CD14-positive monocyte (primary cell): ENCODE data around the gene TICRR. TPM values are rescaled to one million over a fixed set of nuclear protein-coding genes. Genes with fewer than 3 reads are reported as not detected.

Experiments
- DNase-seq, 3 donors: peaks; one replicate each; pipeline ENCODE4 v3.0.0-alpha.2; 2011 to 2022
- H2AFZ ChIP-seq: 2 replicates; pipeline ENCODE4 v1.6.0; 2012; ENCODE audit warnings: mild to moderate bottlenecking, low read depth, low read length, inconsistent platforms; ENCODE audit not compliant: insufficient read depth, poor library complexity, severe bottlenecking
- H3K27ac ChIP-seq, 2 donors: 1 replicate in 1 of 2; 2 replicates in 1 of 2; pipeline ENCODE4 v1.5.1; 2012 to 2013; ENCODE audit warnings: low read length in 2 of 2, control low read depth in 1 of 2, inconsistent platforms in 1 of 2, low read depth in 1 of 2, mild to moderate bottlenecking in 1 of 2
- H3K27me3 ChIP-seq, 2 donors: one replicate each; pipeline versions ENCODE4 v1.6.0 to v1.6.1; 2011 to 2013; ENCODE audit warnings: low read length in 2 of 2; ENCODE audit not compliant: control insufficient read depth in 2 of 2, insufficient read depth in 2 of 2
- H3K36me3 ChIP-seq, 2 donors: replicated peaks in 1 of 2; 1 replicate in 1 of 2; 2 replicates in 1 of 2; pipeline versions ENCODE4 v1.5.1 to v1.6.1; 2012 to 2013; ENCODE audit warnings: low read length in 2 of 2, control low read depth in 1 of 2, inconsistent platforms in 1 of 2, mild to moderate bottlenecking in 1 of 2; ENCODE audit not compliant: insufficient read depth in 2 of 2, control insufficient read depth in 1 of 2
- H3K4me1 ChIP-seq, 2 donors: 1 replicate in 1 of 2; 2 replicates in 1 of 2; pipeline versions ENCODE4 v1.5.1 to v1.6.1; 2012 to 2013; ENCODE audit warnings: low read length in 2 of 2, control low read depth in 1 of 2, inconsistent platforms in 1 of 2, mild to moderate bottlenecking in 1 of 2, moderate library complexity in 1 of 2; ENCODE audit not compliant: insufficient read depth in 2 of 2, control insufficient read depth in 1 of 2
- H3K4me2 ChIP-seq: replicated peaks from 2 replicates; pipeline ENCODE3; 2012; ENCODE audit warnings: low read length, moderate library complexity, mild to moderate bottlenecking; ENCODE audit not compliant: poor library complexity, severe bottlenecking; ENCODE audit errors: extremely low read depth
- H3K4me3 ChIP-seq, 3 experiments: fragments of 200-600 bp in 1 of 3; sonication (generic) in 1 of 3; replicated peaks in 1 of 3; 1 replicate in 2 of 3; 2 replicates in 1 of 3; pipeline ENCODE4 v1.5.1; 2011 to 2013; ENCODE audit warnings: low read length in 3 of 3, mild to moderate bottlenecking in 3 of 3, control low read depth in 2 of 3, low read depth in 2 of 3, inconsistent platforms in 1 of 3, moderate library complexity in 1 of 3
- H3K79me2 ChIP-seq: 2 replicates; pipeline ENCODE4 v1.6.0; 2012; ENCODE audit warnings: mild to moderate bottlenecking, control low read depth, inconsistent platforms, low read length, moderate library complexity; ENCODE audit not compliant: insufficient read depth
- H3K9ac ChIP-seq: 2 replicates; pipeline ENCODE4 v1.6.0; 2017; ENCODE audit warnings: low read length, mild to moderate bottlenecking; ENCODE audit not compliant: insufficient read depth, poor library complexity, severe bottlenecking
- H3K9me3 ChIP-seq, 2 donors: replicated peaks in 1 of 2; 1 replicate in 1 of 2; 2 replicates in 1 of 2; pipeline versions ENCODE4 v1.5.1 to v1.6.1; 2012 to 2013; ENCODE audit warnings: low read length in 2 of 2, control low read depth in 1 of 2; ENCODE audit not compliant: control insufficient read depth in 1 of 2, insufficient read depth in 1 of 2
- H4K20me1 ChIP-seq: 2 replicates; pipeline ENCODE4 v1.6.0; 2012; ENCODE audit warnings: mild to moderate bottlenecking, low read length, control low read depth, moderate library complexity; ENCODE audit not compliant: insufficient read depth
- H3K27ac Mint-ChIP-seq, 7 donors: one replicate each; pipeline ENCODE4 v1.8.0; 2020; ENCODE audit warnings: mild to moderate bottlenecking in 7 of 7, mixed read lengths in 7 of 7, moderate library complexity in 6 of 7, inconsistent platforms in 2 of 7
- H3K27me3 Mint-ChIP-seq, 3 donors: one replicate each; pipeline ENCODE4 v1.8.0; 2021 to 2022; ENCODE audit warnings: low read depth in 3 of 3, mild to moderate bottlenecking in 3 of 3, mixed read lengths in 3 of 3, moderate library complexity in 3 of 3, inconsistent platforms in 1 of 3
- H3K36me3 Mint-ChIP-seq, 2 donors: one replicate each; pipeline ENCODE4 v1.8.0; 2020; ENCODE audit warnings: mixed read lengths in 2 of 2, inconsistent platforms in 1 of 2, mild to moderate bottlenecking in 1 of 2
- H3K4me1 Mint-ChIP-seq: one replicate; pipeline ENCODE4 v1.8.0; 2020; ENCODE audit warnings: mild to moderate bottlenecking, mixed read lengths
- H3K4me3 Mint-ChIP-seq, 2 donors: one replicate each; pipeline ENCODE4 v1.8.0; 2020; ENCODE audit warnings: mild to moderate bottlenecking in 2 of 2, mixed read lengths in 2 of 2, moderate library complexity in 1 of 2
- H3K9me3 Mint-ChIP-seq, 7 donors: one replicate each; pipeline ENCODE4 v1.8.0; 2020 to 2022; ENCODE audit warnings: mixed read lengths in 7 of 7, mild to moderate bottlenecking in 6 of 7, moderate library complexity in 6 of 7, inconsistent platforms in 2 of 7
- CTCF ChIP-seq: fragments of 200-600 bp; IDR thresholded peaks from one replicate; pipeline ENCODE4 v1.8.0; 2022; ENCODE audit warnings: antibody characterized with exemption, mild to moderate bottlenecking
- WGBS: methylation state at CpG from one replicate; pipeline ENCODE4 v1.1.5; 2013; ENCODE audit warnings: missing lambda C conversion rate; ENCODE audit not compliant: insufficient coverage; 5-methylcytosine and 5-hydroxymethylcytosine counted together
- intact Hi-C, 2 donors: fragments of 100-400 bp; cut with micrococcal nuclease; formaldehyde crosslinking; loops; one replicate each; pipeline versions ENCODE4 v1.15.0 to v1.15.1; 2023
- polyA plus RNA-seq, 3 donors: library from polyadenylated mRNA; depleted of rRNA in 1 of 3; unstranded in 2 of 3; stranded (reverse) in 1 of 3; fragments of 300-500 nt in 2 of 3; fragments of >200 nt in 1 of 3; fragmentation: Illumina TruSeq in 2 of 3; gene quantifications; 1 replicate in 2 of 3; 2 replicates in 1 of 3; pipeline ENCODE4 v1.2.3, GENCODE V29; 2012 to 2021

TICRR gene
- polyA plus RNA-seq, 3 donors = not detected

- Histone ChIP-seq H3K4me3 (no peak overlapping the region), H4K20me1 (no peaks in the 10 kb centered on the region), H3K9ac (no peak overlapping the region), H3K27ac (no peak overlapping the region), H3K27me3 (no peaks in the 10 kb centered on the region), H3K36me3 (no peaks in the 10 kb centered on the region), H3K79me2 (no peaks in the 10 kb centered on the region), H3K4me1 (no peaks in the 10 kb centered on the region), H3K9me3 (no peaks in the 10 kb centered on the region), H2AFZ (no peak overlapping the region), H3K4me2 (no peak overlapping the region)
- H3K27me3 Mint-ChIP-seq = peaks cover 7 to 13% (median 12%) of the 10 kb centered on the region in 3 donors
- H3K27ac Mint-ChIP-seq = no peak overlapping the region
- no peaks in the 10 kb centered on the region for H3K4me1 Mint-ChIP-seq
- TF ChIP-seq CTCF = no peak
- WGBS = 90% methylated on average over 4 of the region's 6 CpGs
- intact Hi-C loops = no loop called here
- no peaks in the 10 kb centered on the region for H3K36me3 Mint-ChIP-seq
- H3K4me3 Mint-ChIP-seq = no peak overlapping the region
- peaks cover 0 to 11% (median 5%) of the 10 kb centered on the region in 7 donors for H3K9me3 Mint-ChIP-seq
- no peak for DNase-seq
Observed at GRCh38 chr15:89531796-89532537, 43.3 kb upstream of the TICRR start.

- Mint-ChIP-seq H3K9me3 (peaks cover 7 to 24% (median 11%) of the 10 kb centered on the region in 7 donors), H3K4me1 (no peaks in the 10 kb centered on the region), H3K27ac (no peak overlapping the region), H3K36me3 (no peaks in the 10 kb centered on the region), H3K27me3 (peaks cover 3 to 11% (median 8%) of the 10 kb centered on the region in 3 donors), H3K4me3 (no peak overlapping the region)
- no peak overlapping the region for H3K9ac ChIP-seq
- H3K27me3 ChIP-seq = peaks cover 0 to 1% of the 10 kb centered on the region in 2 donors
- WGBS = 100% methylated on average over 1 of the region's 4 CpGs
- H3K4me3 ChIP-seq = no peak overlapping the region
- no peak overlapping the region for H3K27ac ChIP-seq
- intact Hi-C loops = no loop called here
- no peak overlapping the region for H2AFZ ChIP-seq
- peaks cover 0 to 4% of the 10 kb centered on the region in 2 donors for H3K9me3 ChIP-seq
- H3K4me1 ChIP-seq = no peaks in the 10 kb centered on the region
- no peak for DNase-seq
- no peaks in the 10 kb centered on the region for H3K36me3 ChIP-seq
- TF ChIP-seq CTCF = no peak
- H3K4me2 ChIP-seq = no peak overlapping the region
- no peaks in the 10 kb centered on the region for H4K20me1 ChIP-seq
- H3K79me2 ChIP-seq = no peaks in the 10 kb centered on the region
Observed at GRCh38 chr15:89533861-89534544, 41.3 kb upstream of the TICRR start.
